Kidney (tissue), 14 donors: ENCODE data around the gene ALK. TPM values are rescaled to one million over a fixed set of nuclear protein-coding genes. Genes with fewer than 3 reads are reported as not detected.

ENCODE experiments used
- DNase-seq, 5 donors: peaks; one replicate each; pipeline ENCODE4 v3.0.0-alpha.2; 2013 to 2020
- FAIRE-seq: peaks from 2 replicates; lab custom pipeline; 2012; peaks lifted over from hg19 to GRCh38; lab: Jason Lieb, UNC
- H3K27ac ChIP-seq, 2 donors: one replicate each; pipeline ENCODE4 v1.7.0; 2013; ENCODE audit warnings: low read depth in 2 of 2, low read length in 2 of 2, inconsistent platforms in 1 of 2
- H3K27me3 ChIP-seq: one replicate; pipeline ENCODE4 v1.7.1; 2013; ENCODE audit warnings: low read length, inconsistent platforms; ENCODE audit not compliant: control insufficient read depth, insufficient read depth
- H3K36me3 ChIP-seq, 3 donors: one replicate each; pipeline versions ENCODE4 v1.7.0 to v1.7.1; 2013; ENCODE audit warnings: low read length in 3 of 3, control low read depth in 1 of 3, inconsistent platforms in 1 of 3; ENCODE audit not compliant: insufficient read depth in 3 of 3, control insufficient read depth in 2 of 3
- H3K4me1 ChIP-seq, 3 donors: one replicate each; pipeline versions ENCODE4 v1.7.0 to v1.7.1; 2013; ENCODE audit warnings: low read length in 3 of 3, inconsistent platforms in 1 of 3, low read depth in 1 of 3; ENCODE audit not compliant: control insufficient read depth in 2 of 3, insufficient read depth in 2 of 3
- H3K4me3 ChIP-seq, 3 donors: one replicate each; pipeline versions ENCODE4 v1.7.0 to v1.8.1; 2013; ENCODE audit warnings: low read length in 3 of 3, control low read depth in 1 of 3, inconsistent platforms in 1 of 3
- H3K9ac ChIP-seq, 3 donors: one replicate each; pipeline versions ENCODE4 v1.7.0 to v1.7.1; 2013; ENCODE audit warnings: low read length in 3 of 3, control low read depth in 1 of 3, inconsistent platforms in 1 of 3
- H3K9me3 ChIP-seq, 3 donors: one replicate each; pipeline versions ENCODE4 v1.7.0 to v1.7.1; 2013; ENCODE audit warnings: low read length in 3 of 3, control low read depth in 1 of 3, inconsistent platforms in 1 of 3; ENCODE audit not compliant: control insufficient read depth in 2 of 3, insufficient read depth in 1 of 3
- CTCF ChIP-seq: IDR thresholded peaks from 3 replicates; pipeline ENCODE4 v1.5.1; 2012; ENCODE audit warnings: mild to moderate bottlenecking, moderate library complexity, borderline replicate concordance; ENCODE audit not compliant: insufficient read depth; ENCODE audit errors: extremely low read depth
- intact Hi-C: fragments of 100-400 bp; cut with DNase I; formaldehyde crosslinking; loops from one replicate; pipeline ENCODE4 v1.11.1; 2022
- polyA plus RNA-seq: library from polyadenylated mRNA; stranded (reverse); fragments of 350-450 nt; fragmentation: Illumina TruSeq; extraction: RNeasy Lipid Tissue Mini Kit (QIAGEN cat#74804); gene quantifications from one replicate; pipeline ENCODE4 v1.2.3, GENCODE V29; 2014; ENCODE audit warnings: low read depth, low replicate concordance; ENCODE audit not compliant: insufficient read depth
- total RNA-seq: library from RNA; stranded (reverse); fragmentation: NEBNext Ultra II Directional; extraction: Animal tissue kit (Norgen Biotek cat#: 25700); gene quantifications from one replicate; pipeline ENCODE4 v1.2.1, GENCODE V29; 2021
- donor health status: control.
- donor health status: control.
- donor health status: control.
- donor health status: control.
- donor health status: control.
- donor health status: DM: yes; HTN: yes; CAD: no.
- donor health status: Normal renal cell carcinoma (clear cell type).

The ALK gene
- total and polyA plus RNA-seq, 2 donors from 2014 or later = 0.13 TPM; not detected in 1

GRCh38 chr2:29922605-29923004 lies 1.2 kb upstream of the ALK start:
- no peak for TF ChIP-seq CTCF
- DNase-seq (no peak), FAIRE-seq (no peak)
- Histone ChIP-seq H3K9me3 (no peaks in the 10 kb centered on the region), H3K36me3 (no peaks in the 10 kb centered on the region), H3K9ac (no peak overlapping the region), H3K27ac (no peak overlapping the region), H3K27me3 (peaks cover 15% of the 10 kb centered on the region), H3K4me1 (peaks cover 0 to 16% (median 0%) of the 10 kb centered on the region in 3 donors), H3K4me3 (no peak overlapping the region)
- intact Hi-C loops = no loop called here

GRCh38 chr2:29920631-29921559 lies 491 bp downstream of the ALK start:
- peak in 4 of 5 donors; percentile 15 to 72 (median 36) for DNase-seq

GRCh38 chr2:29920130-29920577 lies 1.2 kb downstream of the ALK start:
- FAIRE-seq (no peak), DNase-seq (peak; percentile 86 to 92 (median 92))
- TF ChIP-seq CTCF = no peak
- no peak overlapping the region for H3K9ac ChIP-seq
- H3K4me1 ChIP-seq = peaks cover 0 to 16% (median 0%) of the 10 kb centered on the region in 3 donors
- H3K9me3 ChIP-seq = no peaks in the 10 kb centered on the region
- intact Hi-C loops = no loop called here
- H3K27me3 ChIP-seq = peaks cover 15% of the 10 kb centered on the region
- H3K36me3 ChIP-seq = no peaks in the 10 kb centered on the region
- H3K4me3 ChIP-seq = no peak overlapping the region
- no peak overlapping the region for H3K27ac ChIP-seq

More at GRCh38 chr2:29920631-29921559, 491 bp downstream of the ALK start:
- Histone ChIP-seq H3K9ac (no peak overlapping the region), H3K36me3 (no peaks in the 10 kb centered on the region), H3K27me3 (peaks cover 15% of the 10 kb centered on the region), H3K4me3 (peak overlapping the region in 1 of 3 donors; percentile 3), H3K9me3 (no peaks in the 10 kb centered on the region), H3K4me1 (peaks cover 0 to 16% (median 0%) of the 10 kb centered on the region in 3 donors), H3K27ac (no peak overlapping the region)
- intact Hi-C loops = no loop called here
- no peak for TF ChIP-seq CTCF
- no peak for FAIRE-seq
